GM19035 (cell line): Measurements from ENCODE around the gene PAN2.
"Not testable (repeated sequence)": the region's sequence is repeated elsewhere in the genome, so short reads cannot be mapped to it uniquely, and the experiment has no call there.

Experiments
- ATAC-seq: cut with Tn5 transposase; IDR thresholded peaks from one replicate; pipeline ENCODE4 v1.9.1; 2021; ENCODE audit not compliant: unreplicated experiment

PAN2 gene

DNA sequence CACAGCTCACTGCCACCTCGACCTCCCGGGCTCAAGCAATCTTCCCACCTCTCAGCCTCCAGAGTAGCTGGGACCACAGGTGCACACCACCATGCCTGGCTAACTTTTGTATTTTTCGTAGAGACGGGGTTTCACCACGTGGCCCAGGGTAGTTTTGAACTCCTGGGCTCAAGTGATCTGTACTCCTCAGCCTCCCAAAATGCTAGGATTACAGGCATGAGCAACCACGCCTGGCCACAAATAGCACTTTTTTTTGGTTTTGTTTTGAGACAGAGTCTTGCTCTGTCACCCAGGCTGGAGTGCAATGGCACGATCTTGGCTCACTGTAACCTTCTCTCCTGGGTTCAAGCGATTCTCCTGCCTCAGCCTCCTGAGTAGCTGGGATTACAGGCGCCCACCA is 13.5 kb upstream of the PAN2 start:
- not testable (repeated sequence) for ATAC-seq

DNA sequence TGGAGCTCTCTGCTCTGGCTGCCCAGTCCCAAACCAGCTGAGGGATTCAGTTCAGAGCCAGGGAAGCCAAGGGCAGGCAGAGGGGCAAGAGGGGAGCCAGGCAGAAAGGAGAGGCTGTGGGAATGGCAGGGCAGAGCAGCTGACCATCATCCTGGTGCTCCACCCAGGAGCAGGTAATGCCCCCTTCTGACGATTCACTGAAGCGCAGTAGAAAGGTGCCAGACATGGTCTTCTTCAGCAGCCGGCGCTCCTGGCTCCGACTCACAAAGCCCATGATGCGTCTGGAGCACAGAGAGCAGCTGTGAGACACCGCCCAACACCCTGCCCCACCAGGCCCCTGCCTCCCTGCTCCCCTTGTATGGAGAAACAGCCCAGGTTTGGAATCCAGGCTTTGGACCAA is 12.9 kb upstream of the PAN2 start:
- ATAC-seq = no peak

DNA sequence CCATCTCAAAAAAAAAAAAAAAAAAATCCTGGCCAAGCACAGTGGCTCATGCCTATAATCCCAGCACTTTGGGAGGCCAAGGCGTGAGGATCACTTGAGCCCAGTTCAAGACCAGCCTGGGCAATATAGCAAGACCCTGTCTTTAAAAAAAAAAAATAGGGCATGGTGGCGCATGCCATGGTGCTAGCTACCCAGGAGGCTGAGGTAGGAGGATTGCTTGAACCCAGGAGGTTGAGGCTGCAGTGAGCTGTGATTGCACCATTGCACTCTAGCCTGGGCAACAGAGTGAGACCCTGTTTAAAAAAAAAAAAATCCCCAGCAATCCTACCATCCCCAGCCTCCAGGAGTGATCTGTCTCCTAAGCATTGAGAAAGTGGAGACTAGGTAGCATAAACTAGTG is 8.5 kb upstream of the PAN2 start:
- ATAC-seq = not testable (repeated sequence)

DNA sequence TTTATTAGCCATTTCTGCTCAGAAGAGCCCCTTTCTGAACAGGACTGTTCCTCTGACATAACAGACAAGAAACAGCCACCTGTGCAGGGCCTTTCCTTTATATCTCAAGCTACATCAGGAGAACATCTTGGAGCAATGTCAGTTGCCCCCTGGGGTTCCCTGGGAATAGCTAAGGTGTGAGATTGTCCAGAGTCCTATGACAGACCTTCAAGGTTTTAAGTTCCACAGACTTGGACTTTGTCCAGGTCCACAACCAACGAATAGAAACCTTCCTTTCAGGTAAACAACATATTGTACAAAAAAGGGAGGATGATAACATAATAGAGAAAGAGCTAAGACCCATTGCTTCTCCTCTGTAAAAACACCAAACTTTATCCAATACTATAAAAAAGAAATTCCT is 7.8 kb upstream of the PAN2 start:
- ATAC-seq = no peak

DNA sequence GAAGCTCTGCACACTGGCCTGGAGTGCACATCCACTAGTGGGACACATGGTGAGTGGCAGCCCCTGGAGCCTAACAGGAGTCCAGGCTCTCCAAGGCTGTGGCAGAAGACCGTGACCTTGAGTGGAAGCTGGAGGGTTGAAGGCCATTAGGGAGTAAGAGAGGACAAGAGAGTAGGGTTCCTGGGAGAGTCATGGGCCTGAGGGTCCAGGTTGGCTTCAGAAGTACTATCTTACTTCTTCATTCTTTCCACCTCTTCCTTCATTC is 5.3 kb upstream of the PAN2 start:
- no peak for ATAC-seq

DNA sequence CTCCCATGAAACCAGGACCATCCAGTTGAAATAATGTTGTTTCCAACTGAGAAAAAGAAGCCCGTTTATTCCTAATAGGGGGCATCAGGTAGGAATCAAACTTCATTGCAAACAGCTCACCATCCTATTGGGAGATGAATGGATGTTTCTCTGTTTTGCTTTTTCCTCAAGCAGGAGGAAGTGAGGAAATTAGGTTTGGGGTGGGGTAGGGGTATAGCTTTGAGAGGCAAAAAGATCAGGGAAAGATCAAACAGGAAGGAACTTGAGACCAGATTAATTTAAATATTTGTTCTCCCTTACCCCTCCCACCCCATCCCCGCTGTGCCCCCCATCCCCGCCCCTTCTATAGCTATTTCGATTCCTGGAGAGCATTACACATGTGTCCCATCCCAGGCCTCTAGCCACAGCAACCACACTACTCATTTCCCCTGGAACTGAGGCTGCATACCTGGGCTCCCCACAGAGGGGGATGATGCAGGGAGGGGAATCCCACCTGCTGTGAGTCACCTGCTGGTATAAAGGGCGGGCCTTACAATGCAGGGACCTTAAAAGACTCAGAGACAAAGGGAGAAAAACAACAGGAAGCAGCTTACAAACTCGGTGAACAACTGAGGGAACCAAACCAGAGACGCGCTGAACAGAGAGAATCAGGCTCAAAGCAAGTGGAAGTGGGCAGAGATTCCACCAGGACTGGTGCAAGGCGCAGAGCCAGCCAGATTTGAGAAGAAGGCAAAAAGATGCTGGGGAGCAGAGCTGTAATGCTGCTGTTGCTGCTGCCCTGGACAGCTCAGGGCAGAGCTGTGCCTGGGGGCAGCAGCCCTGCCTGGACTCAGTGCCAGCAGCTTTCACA is 4.7 kb upstream of the PAN2 start, which contains the start of gene IL23A:
Gene IL23A, plus strand, starts transcription at position 577 of the 850 bp plus-strand sequence. Its CDS starts 161 bp downstream, at position 738.
- no peak for ATAC-seq

DNA sequence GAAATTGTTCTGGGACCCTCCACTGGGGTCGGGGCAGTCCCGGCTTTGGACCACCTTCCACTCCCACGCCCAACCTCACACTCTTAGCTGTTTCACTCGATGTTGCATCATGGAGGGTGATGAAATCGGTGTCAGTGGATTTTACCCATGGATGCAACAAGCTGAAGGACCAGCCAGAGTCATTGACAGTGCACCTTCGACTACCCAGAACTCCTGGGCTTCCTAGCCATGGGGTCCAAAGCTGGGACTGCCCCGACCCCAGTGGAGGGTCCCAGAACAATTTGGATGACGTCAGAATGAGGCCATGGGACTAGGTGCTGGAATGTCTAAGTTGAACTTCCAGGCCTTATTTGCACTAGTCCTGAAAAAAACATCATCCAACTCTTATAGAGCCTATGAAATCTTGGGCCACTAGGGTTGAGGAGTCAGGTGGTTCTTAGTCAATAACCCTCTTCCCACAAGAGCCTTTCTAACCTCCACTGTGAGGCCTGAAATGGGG is 4.0 kb upstream of the PAN2 start:
- ATAC-seq = no peak

DNA sequence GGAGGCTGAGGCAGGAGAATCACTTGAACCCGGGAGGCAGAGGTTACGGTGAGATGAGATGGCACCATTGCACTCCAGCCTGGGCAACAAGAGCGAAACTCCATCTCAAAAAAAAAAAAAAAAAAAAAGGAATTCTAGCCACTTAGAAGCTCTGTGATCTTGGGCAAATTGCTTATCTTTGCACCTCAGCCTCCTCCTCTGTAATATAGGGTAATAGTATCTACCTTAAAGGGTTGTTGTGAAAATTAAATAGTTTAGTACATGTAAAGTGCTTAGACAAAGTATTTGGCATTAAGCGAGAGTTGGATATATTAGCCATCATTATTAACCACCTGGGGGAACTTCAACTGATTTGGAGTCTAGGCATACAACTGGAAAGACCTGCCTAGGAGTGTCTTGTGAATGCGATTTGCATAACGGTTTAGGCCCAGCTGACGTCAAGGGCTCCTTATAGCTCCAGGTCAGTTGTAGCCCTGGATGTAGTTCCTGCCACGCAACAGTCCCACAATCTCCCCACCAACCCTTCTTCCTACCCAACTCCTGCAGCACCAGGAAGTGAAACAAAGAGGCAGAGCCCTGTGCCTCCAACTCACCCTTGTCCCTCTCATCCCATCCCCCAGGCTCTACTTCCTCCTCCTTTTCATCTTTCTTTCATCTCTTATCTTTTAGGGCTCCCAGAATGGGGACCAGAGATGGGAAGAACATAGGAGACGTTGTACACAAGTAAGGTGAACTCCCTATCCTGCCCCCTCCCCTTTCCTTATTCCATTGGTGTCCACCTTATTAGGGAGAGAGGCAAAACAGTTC is 2.8 kb upstream of the PAN2 start:
- no peak for ATAC-seq

DNA sequence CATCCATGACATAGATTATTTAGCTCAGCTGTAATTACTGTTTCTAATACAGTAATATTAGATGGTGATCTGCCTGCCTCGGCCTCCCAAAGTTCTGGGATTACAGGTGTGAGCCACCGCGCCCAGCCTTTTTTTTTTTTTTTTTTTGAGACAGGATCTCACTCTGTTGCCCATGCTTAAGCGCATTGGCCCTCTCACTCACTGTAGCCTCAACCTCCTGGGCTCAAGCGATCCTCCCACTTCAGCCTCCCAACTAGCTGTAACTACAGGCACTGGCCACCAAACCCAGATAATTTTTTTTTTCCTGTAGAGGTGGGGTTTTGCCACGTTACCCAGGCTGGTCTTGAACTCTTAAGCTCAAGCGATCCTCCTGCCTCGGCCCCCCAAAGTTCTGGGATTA is 1.7 kb upstream of the PAN2 start:
- ATAC-seq = not testable (repeated sequence)

DNA sequence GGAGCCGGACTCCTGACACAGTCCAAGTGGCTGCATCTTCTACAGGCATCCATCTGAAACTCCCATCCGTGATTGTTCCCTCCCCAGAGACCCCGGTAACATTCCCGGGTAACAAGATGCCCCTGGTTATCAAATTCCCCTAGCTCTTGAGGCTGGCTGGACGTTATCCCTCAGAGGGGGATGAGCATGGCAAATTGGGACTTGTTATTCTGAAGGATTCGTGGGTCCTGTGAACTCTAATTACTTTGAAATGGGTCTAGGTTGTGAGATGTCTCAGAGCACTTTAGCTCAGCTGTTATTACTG is 642 bp upstream of the PAN2 start:
- ATAC-seq = no peak

DNA sequence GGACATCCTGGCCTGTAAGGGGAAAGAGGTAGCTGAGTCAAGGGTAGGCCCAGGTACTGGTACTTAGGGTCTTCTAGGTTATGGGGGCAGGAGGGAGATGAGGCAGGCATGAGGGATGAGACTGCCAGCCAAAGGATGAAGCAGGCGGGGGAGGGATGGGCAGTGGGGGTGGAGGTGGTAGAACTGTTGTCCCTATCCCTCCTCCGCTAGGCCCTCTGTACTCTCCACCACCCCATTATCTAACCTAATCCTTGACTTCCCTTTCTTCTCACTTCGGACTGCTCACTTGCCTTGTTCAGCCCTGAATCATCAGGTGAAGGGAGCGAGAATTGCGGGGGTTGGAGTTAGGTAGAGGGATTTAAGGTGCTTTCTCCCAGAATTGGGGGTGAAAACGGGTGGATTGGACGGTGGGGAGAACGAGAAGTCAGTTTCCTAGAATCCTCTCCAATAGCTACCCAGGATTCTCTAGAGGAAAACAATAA is 562 bp downstream of the PAN2 start:
- ATAC-seq = peak; percentile 2

DNA sequence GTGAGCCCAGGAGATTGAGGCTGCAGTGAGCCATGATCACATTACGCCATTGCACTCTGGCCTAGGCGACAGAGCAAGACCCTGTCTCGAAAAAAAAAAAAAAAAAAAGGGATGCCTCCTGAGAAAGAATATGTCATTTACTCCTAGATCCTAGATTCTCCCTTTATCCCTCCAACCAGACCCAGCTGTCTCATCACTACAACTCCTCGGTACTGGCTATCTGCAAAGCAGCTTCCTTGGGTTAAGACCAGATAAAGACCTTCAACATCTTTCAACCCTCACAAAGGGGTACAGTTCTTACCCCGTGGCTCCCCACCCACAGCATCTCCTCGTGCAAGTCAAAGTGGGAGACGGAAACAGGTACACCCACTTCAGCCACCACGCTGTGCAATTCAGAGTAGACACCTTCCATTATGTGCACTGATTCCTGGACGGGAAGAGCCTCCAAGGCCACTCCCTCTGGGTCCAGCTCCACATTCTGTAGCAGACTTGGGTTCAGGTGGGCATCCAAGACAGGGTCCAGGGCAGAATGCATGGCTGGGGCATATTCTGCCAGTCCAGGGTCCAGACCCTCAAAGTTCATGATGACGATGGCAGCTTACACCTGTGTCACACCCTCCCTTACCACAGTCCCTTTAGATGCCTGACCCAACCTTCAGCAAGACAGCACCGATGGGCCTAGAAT is 1.1 kb downstream of the PAN2 start:
- ATAC-seq = no peak

DNA sequence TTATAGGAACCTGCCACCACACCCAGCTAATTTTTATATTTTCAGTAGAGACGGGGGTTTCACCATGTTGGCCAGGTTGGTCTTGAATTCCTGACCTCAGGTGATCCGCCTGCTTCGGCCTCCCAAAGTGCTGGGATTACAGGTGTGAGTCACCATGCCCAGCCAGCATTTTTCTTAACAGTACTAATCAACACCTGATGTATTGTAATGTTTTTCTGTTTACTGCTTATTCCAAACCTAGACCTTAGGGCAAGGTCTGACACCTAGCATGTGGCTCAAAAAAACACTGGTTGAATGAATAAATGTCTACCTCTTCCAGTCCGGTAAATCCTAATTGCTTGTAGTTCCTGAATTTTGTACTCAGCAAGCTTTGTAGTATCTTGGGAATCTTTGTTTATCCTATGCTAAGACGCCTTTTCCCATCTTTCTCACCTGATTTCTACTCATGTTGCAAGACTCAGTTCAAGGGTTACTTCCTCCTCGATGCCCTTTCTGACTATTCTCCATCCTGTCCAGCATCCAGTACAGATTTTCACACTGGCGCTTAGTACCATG is 2.8 kb downstream of the PAN2 start:
- no peak for ATAC-seq

DNA sequence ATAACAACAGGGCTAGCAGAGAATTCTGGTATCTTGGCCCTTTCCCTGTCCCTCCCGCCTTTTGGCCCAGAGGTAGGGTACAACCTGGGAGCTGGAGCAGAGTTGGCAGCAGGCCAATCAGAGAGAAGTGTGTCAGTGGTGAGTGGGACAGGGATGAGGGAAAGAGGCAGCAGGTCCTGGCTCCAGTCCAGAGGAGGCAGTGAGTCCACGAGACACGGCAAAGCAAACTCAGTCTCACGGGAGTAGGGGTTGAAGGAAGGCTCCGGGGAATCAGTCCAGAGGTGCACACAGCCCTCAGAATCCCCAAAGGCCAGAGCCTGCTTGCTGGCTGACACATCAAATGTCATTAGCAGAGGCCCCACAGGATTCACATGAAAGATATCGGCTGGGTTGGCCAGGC is 7.3 kb downstream of the PAN2 start:
- ATAC-seq = no peak

DNA sequence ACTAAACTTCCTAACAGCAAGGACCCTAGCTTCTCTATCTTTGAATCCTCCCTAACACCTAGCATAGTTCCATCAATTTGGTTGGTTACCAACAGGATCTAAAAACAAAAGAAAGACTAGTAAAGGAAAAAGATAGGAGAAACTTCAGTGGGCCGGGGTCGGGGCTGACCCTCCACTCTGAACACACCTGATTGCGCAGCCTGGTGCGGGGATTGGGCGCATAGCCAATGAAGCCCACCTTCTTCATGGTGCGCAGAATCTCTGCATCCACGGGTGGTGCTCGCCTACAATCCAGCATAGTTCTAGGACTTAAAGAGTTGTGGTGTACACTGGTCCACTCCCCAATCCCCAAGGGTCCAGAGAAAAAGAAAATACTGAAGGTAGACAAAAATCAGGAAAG is 7.7 kb downstream of the PAN2 start:
- no peak for ATAC-seq

DNA sequence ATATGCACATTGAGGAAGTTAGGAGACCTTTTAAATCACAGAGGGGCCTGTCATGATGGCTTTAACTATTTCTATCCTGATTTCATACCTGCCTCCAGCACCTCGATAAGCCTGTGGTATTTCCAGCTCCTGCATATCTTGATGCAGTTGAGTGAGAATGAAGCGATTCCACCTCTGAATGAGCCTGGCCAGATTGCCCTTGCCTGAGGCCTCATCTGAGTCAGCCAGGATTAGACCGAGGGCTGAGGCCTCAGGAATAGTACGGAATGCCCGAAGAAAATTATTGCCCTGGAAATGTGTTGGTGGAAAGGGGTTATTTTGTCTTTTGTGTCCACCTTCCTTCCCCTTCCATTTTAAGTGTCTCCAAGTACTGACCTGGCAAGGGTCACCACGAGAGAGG is 9.6 kb downstream of the PAN2 start:
- ATAC-seq = no peak

DNA sequence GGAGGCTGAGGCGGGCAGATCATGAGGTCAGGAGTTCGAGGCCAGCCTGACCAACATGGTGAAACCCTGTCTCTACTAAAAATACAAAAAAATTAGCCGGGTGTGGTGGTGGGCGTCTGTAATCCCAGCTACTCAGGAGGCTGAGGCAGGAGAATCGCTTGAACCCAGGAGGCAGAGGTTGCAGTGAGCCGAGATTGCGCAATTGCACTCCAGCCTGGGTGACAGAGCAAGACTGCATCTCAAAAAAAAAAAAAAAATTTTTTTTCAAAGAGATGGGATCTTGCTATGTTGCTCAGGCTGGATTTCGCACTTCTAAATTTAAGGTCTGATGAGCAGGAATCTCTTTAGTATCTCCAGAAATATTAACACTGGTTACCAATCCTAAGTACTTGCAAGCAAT is 12.2 kb downstream of the PAN2 start:
- ATAC-seq = not testable (repeated sequence)

DNA sequence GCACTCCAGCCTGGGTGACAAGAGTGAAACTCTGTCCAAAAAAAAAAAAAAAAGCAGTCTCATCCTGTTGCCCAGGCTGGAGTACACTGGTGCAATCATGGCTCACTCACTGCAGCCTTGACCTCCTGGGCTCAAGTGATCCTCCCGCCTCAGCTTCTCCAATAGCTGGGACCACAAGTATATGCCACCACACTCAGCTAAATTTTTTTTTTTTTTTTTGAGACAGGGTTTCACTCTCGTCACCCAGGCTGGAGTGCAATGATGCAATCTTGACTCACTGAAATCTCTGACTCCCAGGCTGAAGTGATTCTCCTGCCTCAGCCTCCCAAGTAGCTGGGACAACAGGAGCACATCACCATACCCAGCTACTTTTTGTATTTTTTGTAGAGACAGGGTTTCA is 12.8 kb downstream of the PAN2 start:
- no peak for ATAC-seq

DNA sequence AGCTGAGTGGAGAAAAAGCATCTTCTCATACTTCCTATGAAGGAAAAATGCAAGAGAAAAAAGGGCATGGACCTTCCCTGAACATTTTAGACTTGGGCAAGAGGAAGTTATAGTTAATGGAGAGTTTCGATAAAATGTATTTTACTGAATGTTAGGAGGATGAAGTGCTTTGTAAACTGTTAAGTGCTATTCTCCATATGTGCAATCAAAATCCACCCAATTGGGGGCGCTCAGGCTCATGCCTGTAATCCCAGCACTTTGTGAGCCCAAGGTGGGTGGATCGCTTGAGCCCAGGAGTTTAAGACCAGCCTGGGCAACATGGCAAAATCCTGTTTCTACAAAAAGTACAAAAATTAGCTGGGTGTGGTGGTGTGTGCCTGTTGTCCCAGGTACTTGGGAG is 16.1 kb downstream of the PAN2 start:
- ATAC-seq = no peak

DNA sequence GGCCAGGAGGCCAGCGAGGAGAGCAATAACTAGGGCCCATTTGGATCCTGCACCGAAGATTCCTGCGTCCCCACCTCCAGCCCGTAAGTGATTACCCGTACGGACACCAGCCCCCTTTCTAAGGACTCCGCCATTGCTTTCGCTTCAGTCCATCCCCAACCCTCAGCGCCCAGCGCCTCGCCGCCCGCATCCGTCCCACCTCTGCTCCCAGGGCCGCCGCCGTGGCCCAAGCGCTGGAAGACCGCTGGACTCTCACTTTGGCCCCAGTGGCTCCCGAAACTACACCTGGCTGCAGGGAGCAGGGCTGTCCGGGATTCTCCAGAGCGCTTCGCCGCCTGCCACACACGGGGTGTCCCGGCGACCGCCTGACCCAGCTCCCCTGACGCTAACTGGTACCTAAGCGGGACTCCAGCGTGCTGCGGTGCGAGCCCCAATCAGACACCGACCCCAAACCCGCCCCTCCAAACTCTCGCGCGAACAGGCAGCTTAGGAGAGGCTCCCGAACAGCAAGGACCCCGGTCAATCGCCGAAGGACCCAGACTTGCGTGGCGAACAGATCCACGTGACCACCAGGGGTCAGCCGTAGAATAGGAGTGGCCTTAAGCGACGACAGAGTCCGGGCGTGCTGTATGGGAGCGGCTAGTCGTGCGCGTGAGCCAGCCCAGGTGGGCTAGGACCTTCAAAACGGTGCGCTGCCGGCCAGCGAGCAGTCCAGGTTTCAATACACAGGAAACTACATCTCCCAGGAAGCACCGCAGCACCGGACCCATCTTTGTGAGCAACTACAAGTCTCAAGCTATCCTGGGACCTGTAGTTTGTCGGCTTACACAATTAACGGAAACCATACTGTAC is 18.0 kb downstream of the PAN2 start, which contains the start of gene CNPY2:
Gene CNPY2, minus strand, starts transcription at position 367 of the 852 bp plus-strand sequence. CDS start 771 bp downstream, outside the sequence.
- ATAC-seq = peak; percentile 88
